PC-3 (cell line): Measurements from ENCODE around the gene RPL29.

Experiments used
- EZH2phosphoT487 ChIP-seq: fragments of 300-600 bp; sonication (generic); IDR thresholded peaks from 2 replicates; pipeline ENCODE4 v1.6.1; 2018; ENCODE audit warnings: mild to moderate bottlenecking, antibody characterized with exemption, low read length, borderline replicate concordance
- TF ChIP-seq, protein P1 (sequence below): fragments of 300-600 bp; sonication (generic); conservative IDR thresholded peaks from 2 replicates; pipeline ENCODE4 v1.5.1; 2017; ENCODE audit warnings: antibody characterized with exemption, low read depth, mild to moderate bottlenecking, low read length

DNA sequence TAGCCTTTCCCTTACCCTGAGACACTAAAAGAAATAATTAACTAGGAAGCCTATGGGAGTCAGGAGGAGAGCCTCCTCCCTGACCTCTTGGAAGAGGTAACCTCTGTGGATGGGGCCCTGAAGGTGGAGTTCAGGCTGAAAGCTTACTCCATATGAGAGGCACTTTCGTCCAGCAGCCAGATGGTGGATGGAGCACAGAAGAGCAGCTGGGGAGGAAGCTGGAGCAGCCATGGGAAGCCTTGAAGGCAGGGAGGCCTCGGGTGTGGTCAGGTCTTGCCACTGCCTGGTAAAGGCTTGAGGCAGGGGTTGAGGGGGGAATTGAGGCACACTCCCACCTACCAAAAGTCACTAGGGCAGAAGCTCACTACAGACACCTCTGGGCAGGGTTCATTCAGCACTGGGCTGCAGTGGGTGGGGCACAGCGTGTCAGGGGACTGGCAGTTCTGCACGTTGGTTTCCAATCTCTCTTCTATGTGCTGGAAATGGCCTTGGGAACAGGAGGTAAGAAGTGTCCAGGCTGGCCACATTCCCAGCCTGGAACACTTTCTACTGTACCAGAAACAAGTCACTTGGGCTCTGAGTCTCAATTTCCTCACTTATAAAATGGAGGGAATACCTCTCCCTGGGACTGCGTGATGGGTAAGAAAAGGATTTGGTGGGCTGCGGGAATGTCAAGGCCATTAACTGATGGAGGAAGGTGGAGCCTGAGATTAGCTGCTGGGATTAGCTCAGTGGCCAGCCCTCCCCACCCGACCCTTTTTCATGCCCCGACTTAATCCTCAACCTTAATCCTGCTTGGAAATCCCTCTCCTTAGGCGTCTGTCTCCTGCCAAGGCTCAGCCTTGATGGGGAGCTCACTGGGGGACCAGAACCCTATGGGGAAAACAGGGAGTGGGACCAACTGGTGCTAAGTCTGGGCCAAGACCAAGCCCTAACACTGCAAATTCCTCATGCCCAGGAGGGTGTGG is 33.8 kb downstream of the RPL29 start:
- TF ChIP-seq, protein P1, sequence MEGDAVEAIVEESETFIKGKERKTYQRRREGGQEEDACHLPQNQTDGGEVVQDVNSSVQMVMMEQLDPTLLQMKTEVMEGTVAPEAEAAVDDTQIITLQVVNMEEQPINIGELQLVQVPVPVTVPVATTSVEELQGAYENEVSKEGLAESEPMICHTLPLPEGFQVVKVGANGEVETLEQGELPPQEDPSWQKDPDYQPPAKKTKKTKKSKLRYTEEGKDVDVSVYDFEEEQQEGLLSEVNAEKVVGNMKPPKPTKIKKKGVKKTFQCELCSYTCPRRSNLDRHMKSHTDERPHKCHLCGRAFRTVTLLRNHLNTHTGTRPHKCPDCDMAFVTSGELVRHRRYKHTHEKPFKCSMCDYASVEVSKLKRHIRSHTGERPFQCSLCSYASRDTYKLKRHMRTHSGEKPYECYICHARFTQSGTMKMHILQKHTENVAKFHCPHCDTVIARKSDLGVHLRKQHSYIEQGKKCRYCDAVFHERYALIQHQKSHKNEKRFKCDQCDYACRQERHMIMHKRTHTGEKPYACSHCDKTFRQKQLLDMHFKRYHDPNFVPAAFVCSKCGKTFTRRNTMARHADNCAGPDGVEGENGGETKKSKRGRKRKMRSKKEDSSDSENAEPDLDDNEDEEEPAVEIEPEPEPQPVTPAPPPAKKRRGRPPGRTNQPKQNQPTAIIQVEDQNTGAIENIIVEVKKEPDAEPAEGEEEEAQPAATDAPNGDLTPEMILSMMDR = no peak
- no peak for TF ChIP-seq EZH2phosphoT487
